Left lung (tissue), 10 donors: ENCODE results near the gene METTL14. TPM values are rescaled to one million over a fixed set of nuclear protein-coding genes. Genes with fewer than 3 reads are reported as not detected.

Experiments
- ATAC-seq: fragments of 200-7000 bp; cut with Tn5 transposase; one replicate; pipeline ENCODE4 v1.9.1; 2020; ENCODE audit warnings: moderate library complexity
- DNase-seq, 4 donors: peaks; one replicate each; pipeline ENCODE4 v3.0.0-alpha.2; 2013 to 2020
- H3K27ac ChIP-seq, 2 donors: fragments of 200-600 bp; sonication (generic) in 1 of 2; one replicate each; pipeline versions ENCODE4 v1.5.0 to v1.8.0; 2020 to 2021
- H3K27me3 ChIP-seq, 2 donors: fragments of 200-600 bp; sonication (generic) in 1 of 2; one replicate each; pipeline versions ENCODE4 v1.5.0 to v1.8.0; 2020 to 2021
- H3K36me3 ChIP-seq, 2 donors: fragments of 200-600 bp; sonication (generic) in 1 of 2; one replicate each; pipeline versions ENCODE4 v1.5.0 to v1.8.0; 2020 to 2021
- H3K4me1 ChIP-seq, 2 donors: fragments of 200-600 bp; one replicate each; pipeline ENCODE4 v1.8.0; 2021
- H3K4me3 ChIP-seq, 2 donors: fragments of 200-600 bp; sonication (generic) in 1 of 2; one replicate each; pipeline versions ENCODE4 v1.5.0 to v1.8.0; 2020 to 2021; ENCODE audit warnings: mild to moderate bottlenecking in 1 of 2
- H3K9me3 ChIP-seq, 2 donors: fragments of 200-600 bp; sonication (generic) in 1 of 2; one replicate each; pipeline versions ENCODE4 v1.5.0 to v1.8.0; 2020 to 2021
- CTCF ChIP-seq, 2 donors: fragments of 200-600 bp; sonication (generic) in 1 of 2; IDR thresholded peaks; one replicate each; pipeline versions ENCODE4 v1.5.0 to v1.8.0; 2021; ENCODE audit warnings: antibody characterized with exemption in 2 of 2
- intact Hi-C, 2 donors: fragments of 100-400 bp; cut with DNase I; formaldehyde crosslinking; loops; one replicate each; pipeline versions ENCODE4 v1.11.2 to v1.14.2; 2022
- polyA plus RNA-seq, 6 donors: library from polyadenylated mRNA; unstranded; fragments of 120-200 nt; gene quantifications; one replicate each; pipeline ENCODE4 v1.2.1, GENCODE V29; 2013; ENCODE audit not compliant: insufficient read length in 6 of 6
- total RNA-seq, 2 donors: library from RNA; stranded (reverse); fragmentation: NEBNext Ultra II Directional; extraction: Animal tissue kit (Norgen Biotek cat#: 25700); gene quantifications; one replicate each; pipeline ENCODE4 v1.2.1, GENCODE V29; 2021
- donor health status: DM: no; HTN: yes; CAD: no.
- donor health status: DM: no; HTN: no; CAD: no.

Gene METTL14
- total and polyA plus RNA-seq, 8 donors: 30.6 to 62.9 (median 54.5) TPM

DNA sequence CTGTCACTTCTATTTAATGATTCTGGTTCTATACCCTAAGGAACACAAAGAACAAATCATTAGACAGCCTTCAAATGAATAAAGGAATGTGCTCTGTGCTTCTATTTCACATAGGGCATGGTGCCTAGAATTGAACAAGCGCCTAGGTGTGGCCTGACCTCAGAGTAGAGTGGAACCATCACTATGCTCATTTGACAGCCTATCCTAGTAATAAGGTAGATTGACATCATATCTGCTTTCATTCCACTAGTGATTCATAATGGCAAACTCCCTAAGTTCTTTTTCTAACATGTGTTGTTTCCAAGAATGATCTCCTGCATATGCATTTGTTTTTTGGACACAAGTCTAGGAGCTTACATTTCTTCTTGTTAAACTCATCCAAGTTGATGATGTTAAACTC is 36.6 kb downstream of the METTL14 start:
- Histone ChIP-seq H3K36me3 (peaks cover 0 to 73% of the 10 kb centered on the region in 2 donors), H3K9me3 (no peaks in the 10 kb centered on the region), H3K27ac (no peak overlapping the region), H3K4me3 (no peak overlapping the region), H3K4me1 (no peaks in the 10 kb centered on the region), H3K27me3 (no peaks in the 10 kb centered on the region)
- DNase-seq (no peak), ATAC-seq (no peak)
- TF ChIP-seq CTCF (IDR thresholded peaks at IDR 0.05): no peak
- intact Hi-C loops: no loop called here

- Histone ChIP-seq H3K4me1 (no peaks in the 10 kb centered on the region), H3K36me3 (peaks cover 0 to 79% of the 10 kb centered on the region in 2 donors), H3K27me3 (no peaks in the 10 kb centered on the region), H3K9me3 (no peaks in the 10 kb centered on the region), H3K4me3 (no peak overlapping the region), H3K27ac (no peak overlapping the region)
- DNase-seq (no peak), ATAC-seq (no peak)
- no peak for TF ChIP-seq CTCF (IDR thresholded peaks at IDR 0.05)
- intact Hi-C loops: no loop called here
Observed at GRCh38 chr4:118723369-118723768, 38.2 kb downstream of the METTL14 start.

DNA sequence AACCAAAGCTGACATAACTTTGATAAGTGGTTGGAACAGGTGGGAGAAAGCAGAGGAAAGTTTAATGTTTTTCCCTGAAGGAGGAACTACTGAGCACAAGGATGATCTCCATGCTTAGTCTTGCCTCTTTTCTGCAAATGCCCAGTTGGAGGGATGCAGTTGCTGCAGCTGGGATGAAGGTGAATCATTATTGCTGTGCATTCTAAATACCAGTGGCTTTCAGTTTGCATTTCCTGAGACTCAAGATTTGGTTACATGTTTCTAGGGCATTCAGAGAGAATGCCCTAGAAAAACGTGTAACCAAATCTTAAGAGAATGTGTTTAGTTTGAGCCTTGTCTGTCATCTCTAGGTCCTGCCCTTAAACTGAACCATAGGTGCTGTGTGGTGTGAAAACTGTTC is 42.2 kb downstream of the METTL14 start:
- no peak for TF ChIP-seq CTCF (IDR thresholded peaks at IDR 0.05)
- intact Hi-C loops: no loop called here
- Histone ChIP-seq H3K27ac (no peak overlapping the region), H3K4me1 (no peaks in the 10 kb centered on the region), H3K4me3 (no peak overlapping the region), H3K27me3 (no peaks in the 10 kb centered on the region), H3K36me3 (peaks cover under 1 to 98% of the 10 kb centered on the region in 2 donors), H3K9me3 (no peaks in the 10 kb centered on the region)
- ATAC-seq: no peak
- no peak for DNase-seq

DNA sequence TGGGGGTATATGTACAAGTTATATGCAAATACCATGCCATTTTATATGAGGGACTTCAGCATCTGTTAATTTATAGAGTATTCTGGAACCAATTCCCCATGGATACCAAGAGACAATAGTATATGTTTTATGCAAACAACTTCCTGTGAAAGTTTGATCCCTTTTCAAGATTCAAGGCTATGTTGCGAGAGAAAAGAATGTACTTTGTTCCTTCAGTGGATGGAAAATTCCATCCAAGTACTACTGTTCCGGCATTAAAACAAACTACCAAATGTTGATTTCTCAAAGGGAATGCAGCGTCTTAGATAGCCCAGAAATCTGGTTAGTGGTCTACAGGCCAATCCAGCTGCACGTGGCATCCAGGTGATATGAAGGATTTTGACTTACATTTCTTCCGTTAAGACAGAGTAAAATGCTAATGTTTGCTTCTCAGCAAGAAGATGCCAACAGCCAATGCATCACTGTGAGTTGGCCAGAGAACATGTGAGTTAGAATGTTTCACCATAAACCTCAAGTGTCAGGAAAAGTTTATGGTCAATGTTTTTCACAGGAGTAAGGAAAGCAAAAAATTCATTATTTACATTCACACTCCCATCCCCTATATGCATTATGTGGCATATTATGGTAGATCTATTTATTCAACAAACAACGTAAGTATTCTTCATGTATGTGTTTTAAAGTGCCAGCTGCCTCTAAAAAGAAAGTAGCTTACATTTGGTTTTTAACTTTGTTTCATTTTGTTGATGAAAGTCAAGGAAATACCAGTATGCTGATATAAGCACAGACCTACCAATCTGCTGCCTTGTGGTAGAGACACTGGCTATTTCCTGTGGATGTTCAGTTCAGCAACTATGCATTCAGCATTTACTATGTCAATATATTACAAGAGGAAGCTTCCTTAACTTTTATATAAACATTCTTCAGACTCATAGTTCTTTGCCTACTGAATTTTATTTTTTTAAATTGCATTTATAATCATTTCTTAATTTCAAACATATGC is 44.4 kb downstream of the METTL14 start:
- ATAC-seq: no peak
- Histone ChIP-seq H3K4me3 (no peak overlapping the region), H3K4me1 (no peaks in the 10 kb centered on the region), H3K36me3 (peaks cover 4 to 100% of the 10 kb centered on the region in 2 donors), H3K9me3 (no peaks in the 10 kb centered on the region), H3K27ac (no peak overlapping the region), H3K27me3 (no peaks in the 10 kb centered on the region)
- intact Hi-C loops: no loop called here
- TF ChIP-seq CTCF (IDR thresholded peaks at IDR 0.05): no peak
- DNase-seq: no peak

DNA sequence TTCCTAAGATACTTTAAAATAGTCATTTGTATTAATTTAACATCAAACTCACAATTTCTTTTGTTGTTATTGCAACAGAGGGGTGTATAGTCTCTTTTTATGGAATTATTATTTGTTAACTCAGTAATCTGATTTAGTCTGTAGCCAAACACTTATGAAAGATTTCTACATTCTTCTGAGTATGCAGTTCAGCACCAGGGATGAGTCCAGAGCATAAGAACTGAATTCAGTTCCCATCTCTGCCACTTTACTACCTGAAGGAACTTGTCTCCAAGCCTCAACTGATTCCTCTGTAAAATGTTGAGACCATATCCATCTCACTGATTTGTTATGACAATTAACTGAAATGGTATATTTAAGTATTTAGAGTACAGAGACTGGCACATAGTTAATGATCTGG is 45.5 kb downstream of the METTL14 start:
- ATAC-seq: no peak
- Histone ChIP-seq H3K4me1 (no peaks in the 10 kb centered on the region), H3K9me3 (no peaks in the 10 kb centered on the region), H3K36me3 (peaks cover 4 to 100% of the 10 kb centered on the region in 2 donors), H3K27me3 (no peaks in the 10 kb centered on the region), H3K27ac (no peak overlapping the region), H3K4me3 (no peak overlapping the region)
- TF ChIP-seq CTCF (IDR thresholded peaks at IDR 0.05): no peak
- intact Hi-C loops: no loop called here
- DNase-seq: no peak
